K562 (cell line): Measurements from ENCODE around the gene PARD3B. TPM values are rescaled to one million over a fixed set of nuclear protein-coding genes. Genes with fewer than 3 reads are reported as not detected.
A peak's percentile ranks its signal among the peaks of the same experiment; 100 is the strongest.

Source experiments
- COPS2 ChIP-seq: fragments of 450-650 bp; conservative IDR thresholded peaks from 2 replicates; pipeline ENCODE4 v1.6.1; 2016; ENCODE audit warnings: mild to moderate bottlenecking, moderate library complexity
- DIDO1 ChIP-seq: fragments of 450-650 bp; IDR thresholded peaks from 2 replicates; pipeline ENCODE4 v1.6.1; 2016; ENCODE audit warnings: low read depth, missing biosample characterization, missing genetic modification characterization
- HDGF ChIP-seq: fragments of 450-650 bp; IDR thresholded peaks from 2 replicates; pipeline ENCODE4 v1.6.1; 2016
- HLTF ChIP-seq: fragments of 450-650 bp; IDR thresholded peaks from 2 replicates; pipeline ENCODE4 v1.6.1; 2016
- MAZ ChIP-seq, 2 experiments: fragments of 450-650 bp in 1 of 2; sonication (generic) in 1 of 2; formaldehyde crosslinking; IDR thresholded peaks in 1 of 2; conservative IDR thresholded peaks in 1 of 2; 2 replicates each; pipeline versions ENCODE4 v1.4.0 to v1.5.0; 2020; ENCODE audit warnings: mild to moderate bottlenecking in 1 of 2, missing genetic modification reagents in 1 of 2
- NCOA2 ChIP-seq, 2 experiments: fragments of 450-650 bp; IDR thresholded peaks; 2 replicates each; pipeline ENCODE4 v1.6.1; 2018; ENCODE audit warnings: mild to moderate bottlenecking in 2 of 2, moderate library complexity in 1 of 2; ENCODE audit not compliant: partially characterized antibody in 2 of 2
- SIN3A ChIP-seq, 2 experiments: fragments of 150-350 bp in 1 of 2; IDR thresholded peaks; 2 replicates each; pipeline ENCODE4 v1.6.1; 2011 to 2016; ENCODE audit warnings: borderline replicate concordance in 2 of 2, low read depth in 2 of 2, low read length in 2 of 2, mild to moderate bottlenecking in 2 of 2, moderate library complexity in 2 of 2; ENCODE audit not compliant: control insufficient read depth in 1 of 2
- SMARCA4 ChIP-seq: fragments of 450-650 bp; IDR thresholded peaks from 2 replicates; pipeline ENCODE4 v1.6.1; 2016
- SP2 ChIP-seq: IDR thresholded peaks from 2 replicates; pipeline ENCODE4 v1.6.1; 2011; ENCODE audit warnings: mild to moderate bottlenecking, low read depth, low read length, moderate library complexity; ENCODE audit not compliant: poor library complexity, severe bottlenecking; ENCODE audit errors: extremely low read depth
- ZC3H4 ChIP-seq: sonication (generic); formaldehyde crosslinking; IDR thresholded peaks from 2 replicates; pipeline ENCODE4 v1.9.0; 2021; ENCODE audit warnings: missing genetic modification reagents, borderline replicate concordance
- ZNF121 ChIP-seq: sonication (generic); formaldehyde crosslinking; conservative IDR thresholded peaks from 2 replicates; pipeline ENCODE4 v1.8.0; 2022; ENCODE audit warnings: missing genetic modification reagents
- ZNF232 ChIP-seq: sonication (generic); formaldehyde crosslinking; IDR thresholded peaks from 2 replicates; pipeline ENCODE4 v1.8.0; 2022; ENCODE audit warnings: mild to moderate bottlenecking, missing genetic modification reagents
- ZNF785 ChIP-seq: fragments of 250-450 bp; sonication (Bioruptor Pico); IDR thresholded peaks from 2 replicates; pipeline ENCODE4 v1.4.0; 2020; ENCODE audit warnings: mild to moderate bottlenecking
- polyA plus RNA-seq, 8 experiments: library from polyadenylated mRNA; depleted of rRNA in 4 of 8; stranded (reverse) in 5 of 8; unstranded in 3 of 8; fragments of >200 nt; fragmentation: Nextera tagmentation in 2 of 8; fragmentation: Illumina TruSeq in 1 of 8; extraction: Ambion mirVana in 2 of 8; extraction: Trizol in 1 of 8; gene quantifications; 2 replicates each; pipeline versions ENCODE4 v1.2.1 to v1.2.3, GENCODE V29; 2011 to 2014; ENCODE audit warnings: inconsistent platforms in 1 of 8, missing spikeins in 1 of 8
- total RNA-seq, 7 experiments: library from RNA; depleted of rRNA in 6 of 7; stranded (reverse); fragments of >200 nt in 6 of 7; fragmentation: Illumina TruSeq in 2 of 7; extraction: Trizol in 2 of 7; gene quantifications; 2 replicates each; pipeline versions ENCODE4 v1.2.1 to v1.2.3, GENCODE V29; 2011 to 2021; ENCODE audit warnings: low replicate concordance in 1 of 7
- TF ChIP-seq, protein P1 (sequence below): IDR thresholded peaks from 2 replicates; pipeline ENCODE4 v1.6.1; 2014; ENCODE audit warnings: antibody characterized with exemption
- TF ChIP-seq, protein P2 (sequence below): fragments of 250-450 bp; sonication (Bioruptor Pico); IDR thresholded peaks from 2 replicates; pipeline ENCODE4 v1.5.0; 2021; ENCODE audit warnings: mild to moderate bottlenecking, moderate library complexity
- TF ChIP-seq, protein P3 (sequence below), 2 experiments: fragments of 450-650 bp; IDR thresholded peaks; 2 replicates each; pipeline ENCODE4 v1.6.1; 2018; ENCODE audit warnings: mild to moderate bottlenecking in 2 of 2, low read depth in 1 of 2; ENCODE audit not compliant: partially characterized antibody in 2 of 2
- TF ChIP-seq, protein P4 (sequence below): IDR thresholded peaks from 3 replicates; pipeline ENCODE4 v1.6.1; 2011; ENCODE audit warnings: borderline replicate concordance, mild to moderate bottlenecking; ENCODE audit not compliant: insufficient read length, insufficient read depth

Gene PARD3B
- total and polyA plus RNA-seq, 9 of the 15 experiments (the other 6 are each of a cell fraction or from before 2014, with no cell fraction given), result 0.15 to 3.0 (median 1.1) TPM

DNA sequence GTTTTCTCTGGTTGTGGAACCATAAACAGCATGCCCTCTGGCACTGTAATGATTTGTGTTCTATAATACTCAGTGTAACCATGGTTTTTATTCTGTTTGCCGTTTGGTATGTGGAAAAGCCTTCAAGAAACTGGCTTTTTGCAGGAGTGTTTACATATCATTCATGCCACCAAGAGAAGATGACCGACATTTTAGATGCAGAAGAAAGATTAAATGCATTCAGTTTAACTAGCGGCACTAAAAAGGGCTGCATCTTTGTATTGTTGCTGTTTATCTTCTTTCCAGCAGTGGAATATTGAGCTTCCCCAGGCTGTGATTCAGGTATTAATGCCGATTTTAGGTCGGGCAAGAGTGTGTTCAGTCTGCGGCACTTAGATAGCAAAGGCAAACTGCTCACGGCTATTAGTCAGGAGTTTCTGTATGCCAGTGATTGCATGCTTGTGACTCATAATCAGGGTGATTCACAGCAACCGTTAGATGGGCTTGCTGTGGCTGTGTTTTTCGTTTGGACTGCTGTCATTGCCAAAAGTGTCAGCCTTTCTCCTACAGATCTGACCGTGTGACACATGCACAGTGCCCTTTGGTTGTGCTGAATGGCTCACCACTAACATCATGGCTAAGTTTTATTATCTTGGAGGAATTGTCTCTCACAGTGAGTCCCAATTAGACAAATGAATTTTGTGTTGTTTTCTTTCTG, 479.7 kb downstream of the PARD3B start (continued):
- TF ChIP-seq, protein P1, sequence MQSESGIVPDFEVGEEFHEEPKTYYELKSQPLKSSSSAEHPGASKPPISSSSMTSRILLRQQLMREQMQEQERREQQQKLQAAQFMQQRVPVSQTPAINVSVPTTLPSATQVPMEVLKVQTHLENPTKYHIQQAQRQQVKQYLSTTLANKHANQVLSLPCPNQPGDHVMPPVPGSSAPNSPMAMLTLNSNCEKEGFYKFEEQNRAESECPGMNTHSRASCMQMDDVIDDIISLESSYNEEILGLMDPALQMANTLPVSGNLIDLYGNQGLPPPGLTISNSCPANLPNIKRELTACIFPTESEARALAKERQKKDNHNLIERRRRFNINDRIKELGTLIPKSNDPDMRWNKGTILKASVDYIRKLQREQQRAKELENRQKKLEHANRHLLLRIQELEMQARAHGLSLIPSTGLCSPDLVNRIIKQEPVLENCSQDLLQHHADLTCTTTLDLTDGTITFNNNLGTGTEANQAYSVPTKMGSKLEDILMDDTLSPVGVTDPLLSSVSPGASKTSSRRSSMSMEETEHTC, result peak; percentile 68; the same call in 1 of the 2 replicates
- TF ChIP-seq, protein P2, sequence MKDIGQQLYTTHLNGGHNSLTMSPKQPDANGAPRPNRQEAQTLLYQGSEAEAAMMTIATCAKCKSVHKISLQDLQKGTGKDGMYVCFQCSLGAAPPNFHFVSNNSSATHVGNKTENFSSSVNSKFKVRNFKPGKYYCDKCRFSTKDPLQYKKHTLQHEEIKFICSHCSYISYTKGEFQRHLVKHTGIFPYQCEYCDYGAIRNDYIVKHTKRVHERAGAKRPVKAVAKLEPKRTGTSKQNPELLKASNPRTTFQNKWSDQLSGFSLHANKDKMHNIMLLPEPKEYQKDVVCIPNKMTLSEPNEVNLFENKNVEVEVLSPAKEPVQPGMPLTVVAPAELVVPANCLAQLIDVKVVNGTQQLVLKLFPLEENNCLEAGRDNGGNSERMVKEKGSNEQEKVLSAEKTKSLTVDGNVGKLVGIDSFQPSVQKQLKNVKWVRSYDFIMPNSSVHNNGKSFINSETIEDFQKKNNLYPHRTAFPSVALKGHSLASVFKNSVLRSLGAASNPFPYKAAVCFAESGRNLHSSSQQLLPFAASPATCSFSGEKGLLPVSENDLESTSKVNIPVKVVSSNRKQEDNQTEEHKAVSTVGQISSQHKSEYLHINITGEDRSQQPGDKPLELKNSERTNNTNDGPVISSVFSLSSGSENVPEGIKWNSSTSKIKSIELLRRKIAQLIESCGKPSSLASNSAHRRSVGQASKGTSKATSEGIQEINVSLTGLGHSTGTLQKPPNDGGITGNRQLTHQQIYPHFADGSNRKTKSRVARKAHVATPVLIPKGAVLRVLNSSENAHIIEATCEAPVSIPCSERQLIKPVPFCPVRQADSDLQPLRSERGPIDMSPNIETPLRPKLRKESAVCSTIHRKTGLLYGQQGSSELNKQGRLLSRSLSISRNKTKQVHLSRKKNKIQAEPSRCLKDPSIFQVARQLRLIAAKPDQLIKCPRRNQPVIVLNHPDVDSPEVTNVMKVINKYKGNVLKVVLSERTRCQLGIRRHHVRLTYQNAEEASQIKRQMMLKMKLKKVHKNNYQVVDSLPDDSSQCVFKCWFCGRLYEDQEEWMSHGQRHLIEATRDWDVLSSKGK, result no peak
- TF ChIP-seq HDGF (no peak), COPS2 (no peak), ZC3H4 (CRISPR knock-in tag) (no peak), ZNF785 (CRISPR knock-in tag) (no peak), SMARCA4 (peak; percentile 97), ZNF232 (CRISPR knock-in tag) (no peak), MAZ (CRISPR knock-in tag; conservative IDR thresholded peaks at IDR 0.05 in 1 of 2, IDR thresholded peaks at IDR 0.05 in 1 of 2) (no peak), ZNF121 (CRISPR knock-in tag) (no peak), HLTF (no peak), SIN3A (IDR thresholded peaks at IDR 0.05; ENCODE audit: borderline replicate concordance in 2 of 2, control insufficient read depth in 1 of 2, low read depth in 2 of 2, low read length in 2 of 2) (no peak), DIDO1 (no peak), SP2 (no peak), NCOA2 (IDR thresholded peaks at IDR 0.05; ENCODE audit: partially characterized antibody in 2 of 2) (peak in 1 of 2 experiments; percentile 71)
- TF ChIP-seq, protein P3, sequence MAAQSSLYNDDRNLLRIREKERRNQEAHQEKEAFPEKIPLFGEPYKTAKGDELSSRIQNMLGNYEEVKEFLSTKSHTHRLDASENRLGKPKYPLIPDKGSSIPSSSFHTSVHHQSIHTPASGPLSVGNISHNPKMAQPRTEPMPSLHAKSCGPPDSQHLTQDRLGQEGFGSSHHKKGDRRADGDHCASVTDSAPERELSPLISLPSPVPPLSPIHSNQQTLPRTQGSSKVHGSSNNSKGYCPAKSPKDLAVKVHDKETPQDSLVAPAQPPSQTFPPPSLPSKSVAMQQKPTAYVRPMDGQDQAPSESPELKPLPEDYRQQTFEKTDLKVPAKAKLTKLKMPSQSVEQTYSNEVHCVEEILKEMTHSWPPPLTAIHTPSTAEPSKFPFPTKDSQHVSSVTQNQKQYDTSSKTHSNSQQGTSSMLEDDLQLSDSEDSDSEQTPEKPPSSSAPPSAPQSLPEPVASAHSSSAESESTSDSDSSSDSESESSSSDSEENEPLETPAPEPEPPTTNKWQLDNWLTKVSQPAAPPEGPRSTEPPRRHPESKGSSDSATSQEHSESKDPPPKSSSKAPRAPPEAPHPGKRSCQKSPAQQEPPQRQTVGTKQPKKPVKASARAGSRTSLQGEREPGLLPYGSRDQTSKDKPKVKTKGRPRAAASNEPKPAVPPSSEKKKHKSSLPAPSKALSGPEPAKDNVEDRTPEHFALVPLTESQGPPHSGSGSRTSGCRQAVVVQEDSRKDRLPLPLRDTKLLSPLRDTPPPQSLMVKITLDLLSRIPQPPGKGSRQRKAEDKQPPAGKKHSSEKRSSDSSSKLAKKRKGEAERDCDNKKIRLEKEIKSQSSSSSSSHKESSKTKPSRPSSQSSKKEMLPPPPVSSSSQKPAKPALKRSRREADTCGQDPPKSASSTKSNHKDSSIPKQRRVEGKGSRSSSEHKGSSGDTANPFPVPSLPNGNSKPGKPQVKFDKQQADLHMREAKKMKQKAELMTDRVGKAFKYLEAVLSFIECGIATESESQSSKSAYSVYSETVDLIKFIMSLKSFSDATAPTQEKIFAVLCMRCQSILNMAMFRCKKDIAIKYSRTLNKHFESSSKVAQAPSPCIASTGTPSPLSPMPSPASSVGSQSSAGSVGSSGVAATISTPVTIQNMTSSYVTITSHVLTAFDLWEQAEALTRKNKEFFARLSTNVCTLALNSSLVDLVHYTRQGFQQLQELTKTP (IDR thresholded peaks at IDR 0.05; ENCODE audit: low read depth in 1 of 2, partially characterized antibody in 2 of 2), result no peak
- TF ChIP-seq, protein P4, sequence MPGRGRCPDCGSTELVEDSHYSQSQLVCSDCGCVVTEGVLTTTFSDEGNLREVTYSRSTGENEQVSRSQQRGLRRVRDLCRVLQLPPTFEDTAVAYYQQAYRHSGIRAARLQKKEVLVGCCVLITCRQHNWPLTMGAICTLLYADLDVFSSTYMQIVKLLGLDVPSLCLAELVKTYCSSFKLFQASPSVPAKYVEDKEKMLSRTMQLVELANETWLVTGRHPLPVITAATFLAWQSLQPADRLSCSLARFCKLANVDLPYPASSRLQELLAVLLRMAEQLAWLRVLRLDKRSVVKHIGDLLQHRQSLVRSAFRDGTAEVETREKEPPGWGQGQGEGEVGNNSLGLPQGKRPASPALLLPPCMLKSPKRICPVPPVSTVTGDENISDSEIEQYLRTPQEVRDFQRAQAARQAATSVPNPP, result no peak
